GM18858 (cell line): ENCODE data around the gene ANKRD10.

ENCODE experiments used
- ATAC-seq: cut with Tn5 transposase; IDR thresholded peaks from one replicate; pipeline ENCODE4 v1.9.1; 2021; ENCODE audit not compliant: unreplicated experiment

ANKRD10 gene

DNA sequence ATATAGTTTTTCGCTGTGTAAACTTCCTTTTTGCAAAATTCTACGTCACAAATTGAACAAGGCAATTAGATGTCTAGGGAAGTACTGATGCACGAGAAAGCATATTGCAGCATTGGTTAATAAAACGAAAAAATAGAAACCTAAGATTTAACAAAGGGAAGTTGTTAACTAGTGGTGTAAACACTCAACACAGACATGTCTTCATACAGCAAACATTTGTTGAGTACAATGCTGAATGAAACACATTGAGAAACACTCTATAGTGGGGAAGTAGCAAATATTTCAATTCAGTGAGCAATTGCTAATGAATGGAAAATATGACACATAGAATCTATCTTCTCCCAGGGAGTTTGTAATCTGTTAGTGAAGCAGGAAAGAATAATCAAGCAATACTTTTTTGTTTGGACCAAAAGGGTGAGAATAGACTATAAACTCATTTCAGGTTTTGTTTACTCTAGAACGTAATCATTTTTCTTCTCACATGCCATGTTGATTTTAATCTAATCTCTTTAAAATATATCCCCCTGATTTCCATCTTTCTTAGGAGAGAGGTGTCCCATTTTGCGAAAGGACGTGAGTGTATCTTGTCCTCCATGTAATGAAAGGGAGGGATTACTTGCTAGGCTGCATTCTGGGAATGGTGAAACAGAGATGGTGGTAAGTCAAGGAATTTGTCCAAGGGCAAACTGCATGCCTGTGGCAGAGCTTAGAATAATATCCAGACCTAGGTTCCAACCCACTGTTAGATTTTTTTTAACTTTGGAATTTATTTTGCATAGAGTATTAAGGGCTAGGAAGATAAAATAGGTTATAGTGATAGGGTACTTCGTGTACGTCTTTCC, 1.7 kb upstream of the ANKRD10 start:
- ATAC-seq, result no peak

DNA sequence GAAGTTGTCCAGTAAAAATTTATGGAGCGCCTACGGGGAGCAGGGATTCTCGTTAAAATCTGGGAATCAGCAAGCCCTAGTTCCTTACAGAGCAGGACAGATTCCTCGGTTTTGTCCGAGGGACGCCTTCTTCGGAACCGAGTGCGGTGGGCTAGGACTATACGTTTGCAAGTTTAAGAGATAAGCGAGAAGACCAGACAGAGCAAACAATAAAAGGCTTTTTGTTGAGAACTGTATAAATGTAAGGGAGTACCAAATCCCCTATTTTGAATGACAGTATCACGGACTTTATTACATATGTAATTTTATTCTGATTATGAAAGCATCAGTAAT, 971 bp upstream of the ANKRD10 start:
- ATAC-seq, result no peak

DNA sequence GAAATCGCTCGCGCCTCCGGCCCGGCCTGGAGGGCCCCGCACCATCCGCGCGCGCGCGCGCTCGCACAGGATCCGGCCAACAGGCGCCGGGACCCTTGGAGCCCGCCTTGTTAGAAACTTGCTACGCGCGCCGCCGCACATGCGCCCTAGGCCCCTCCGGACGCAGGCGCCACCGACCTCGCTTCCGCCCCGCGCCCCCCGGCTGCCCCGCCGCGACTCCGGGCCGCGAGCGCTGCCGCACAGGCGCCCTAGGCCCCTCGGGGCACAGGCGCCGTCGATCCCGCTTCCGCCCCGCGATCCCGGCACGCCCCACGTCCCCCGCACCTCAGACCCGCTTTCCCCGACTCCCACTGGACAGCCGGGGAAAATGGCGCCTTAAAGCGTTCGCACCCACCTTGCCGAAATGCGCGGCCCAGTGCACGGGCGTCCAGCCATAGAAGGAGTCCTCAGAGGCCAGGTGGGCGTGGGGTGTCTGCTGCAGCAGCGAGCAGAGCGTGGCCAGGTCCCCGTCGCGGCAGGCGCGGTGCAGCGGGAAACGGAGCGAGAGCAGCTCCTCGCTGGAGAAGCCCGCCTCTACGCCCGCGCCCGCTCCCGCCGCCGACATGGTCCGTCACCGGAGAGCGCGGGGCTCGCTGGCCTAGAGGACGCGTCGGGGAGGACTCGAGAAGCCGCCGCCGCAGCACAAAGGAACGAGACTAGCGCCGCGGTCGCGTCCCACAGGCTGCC, 375 bp downstream of the ANKRD10 start:
- peak; percentile 25 for ATAC-seq

DNA sequence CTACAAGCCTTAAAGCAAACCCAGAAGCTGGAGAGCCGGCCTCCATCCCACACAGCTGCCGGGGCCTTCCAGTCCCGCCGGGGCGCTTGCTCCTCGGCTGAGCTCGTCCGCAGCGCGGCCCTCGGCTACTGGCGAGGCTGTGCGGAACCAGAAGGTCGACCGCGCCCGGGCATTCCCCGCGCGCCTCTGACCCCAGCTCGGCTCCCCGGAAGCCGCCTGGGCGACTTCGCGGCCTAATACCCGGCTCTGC, 863 bp downstream of the ANKRD10 start:
- ATAC-seq, result no peak

DNA sequence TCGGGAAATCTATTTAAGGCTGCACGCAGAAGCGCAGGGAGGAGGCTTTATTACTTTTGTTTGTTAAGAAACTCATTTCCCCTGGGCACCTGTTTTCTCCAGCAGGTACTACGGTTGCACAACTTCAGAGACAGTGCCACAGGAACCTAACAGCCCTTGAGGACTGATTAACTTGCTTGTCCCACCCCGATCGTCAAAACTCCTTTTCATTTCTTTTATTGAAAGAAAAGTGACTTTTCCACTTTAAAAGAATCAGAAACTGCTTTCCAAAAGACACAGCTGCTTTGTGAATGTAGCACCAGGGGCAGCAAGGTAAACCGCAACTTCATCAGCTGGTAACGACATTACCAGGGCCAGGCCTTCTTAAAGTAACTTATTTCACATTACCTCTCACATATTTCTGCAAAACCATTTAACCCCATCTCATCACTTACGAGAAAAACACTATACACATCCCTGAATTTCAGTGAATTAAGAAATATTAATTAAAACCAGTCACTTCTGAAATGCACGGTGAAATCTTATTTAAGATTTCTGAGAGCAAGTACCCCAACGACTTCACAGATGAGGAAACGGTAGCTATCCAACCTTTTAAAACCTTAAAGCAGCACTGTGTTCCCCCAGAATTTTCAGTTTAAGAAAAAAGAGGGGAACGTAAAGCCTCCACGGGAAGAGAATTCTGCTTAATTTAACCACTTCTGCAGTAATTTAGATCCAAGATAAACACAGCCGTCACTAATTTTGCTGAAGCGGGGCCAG, 1.4 kb downstream of the ANKRD10 start:
- no peak for ATAC-seq

DNA sequence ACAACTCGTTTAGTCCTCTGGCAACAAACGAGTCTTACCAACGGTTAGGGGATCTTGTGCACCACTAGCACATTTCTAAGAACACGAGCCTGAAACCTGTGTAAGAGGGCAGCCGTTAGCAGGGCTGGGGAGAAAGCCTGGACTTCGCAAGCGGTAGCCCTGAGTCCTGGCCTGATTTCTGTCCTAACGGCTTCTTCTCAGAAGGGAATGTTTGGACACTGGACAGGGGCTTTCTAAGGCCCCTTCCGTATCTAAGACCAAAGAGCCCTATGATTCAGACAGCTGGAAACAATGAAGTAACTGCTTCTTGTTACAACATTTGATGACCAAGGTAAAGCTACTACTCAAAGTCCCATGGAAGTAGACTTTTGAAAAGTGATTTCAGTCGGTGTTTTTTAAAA, 2.2 kb downstream of the ANKRD10 start:
- ATAC-seq, result no peak

DNA sequence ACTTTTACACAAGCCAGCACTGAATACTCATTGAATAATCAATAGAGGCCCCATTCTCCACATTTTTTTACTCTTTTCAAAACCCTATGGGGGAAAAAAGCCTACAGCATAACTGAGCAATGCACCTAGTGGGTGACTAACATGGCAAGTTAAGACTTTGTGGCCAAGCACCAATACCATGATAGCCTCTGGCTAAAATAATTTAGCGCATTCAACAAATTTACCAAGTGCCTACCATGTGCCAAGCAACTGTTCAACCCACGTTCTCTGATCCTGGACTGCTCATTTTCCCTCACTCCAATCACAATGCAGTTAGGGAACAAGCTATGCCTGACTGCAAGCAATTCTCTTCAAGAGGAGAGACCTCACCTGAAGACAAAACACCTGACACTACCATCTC, 3.0 kb downstream of the ANKRD10 start:
- no peak for ATAC-seq

DNA sequence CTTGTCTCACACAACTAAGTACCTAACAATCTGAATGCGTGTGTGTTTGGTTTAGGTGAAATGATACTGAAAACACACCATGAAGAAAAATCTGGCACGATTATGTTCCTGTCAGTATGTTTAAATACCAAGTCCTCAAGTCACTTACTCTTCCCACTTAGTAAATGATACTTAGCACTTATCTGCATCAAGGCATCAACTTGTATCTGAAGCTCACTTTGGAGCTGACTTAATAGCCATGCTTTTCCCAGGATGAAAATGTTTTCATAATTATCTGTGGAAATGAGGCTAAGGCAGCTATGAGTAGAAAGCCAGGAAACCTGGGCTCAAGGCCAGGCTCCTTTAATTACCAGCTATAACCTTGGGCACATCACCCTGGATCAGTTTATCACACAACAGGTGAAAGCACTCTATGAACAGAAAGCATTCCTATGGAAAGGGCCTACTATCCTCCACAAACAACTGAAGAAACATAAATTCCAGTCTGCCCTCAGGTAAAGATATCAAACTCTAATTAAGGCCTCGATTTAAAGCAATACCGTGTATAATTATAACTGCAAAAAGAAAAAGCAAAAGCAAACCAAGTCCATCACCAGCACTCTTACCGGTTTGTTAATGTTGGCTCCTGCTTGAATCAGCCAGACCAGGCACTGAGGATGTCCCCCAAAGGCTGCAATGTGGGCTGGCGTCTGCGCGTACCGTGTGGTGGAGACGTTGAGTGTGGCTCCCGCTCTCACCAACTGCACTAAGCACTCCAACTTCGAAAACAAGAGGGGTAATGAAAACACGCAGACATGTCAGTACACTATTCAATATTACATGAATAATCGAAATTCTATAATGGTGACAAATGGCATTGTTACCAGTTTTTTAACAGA, 4.6 kb downstream of the ANKRD10 start:
- ATAC-seq, result no peak

DNA sequence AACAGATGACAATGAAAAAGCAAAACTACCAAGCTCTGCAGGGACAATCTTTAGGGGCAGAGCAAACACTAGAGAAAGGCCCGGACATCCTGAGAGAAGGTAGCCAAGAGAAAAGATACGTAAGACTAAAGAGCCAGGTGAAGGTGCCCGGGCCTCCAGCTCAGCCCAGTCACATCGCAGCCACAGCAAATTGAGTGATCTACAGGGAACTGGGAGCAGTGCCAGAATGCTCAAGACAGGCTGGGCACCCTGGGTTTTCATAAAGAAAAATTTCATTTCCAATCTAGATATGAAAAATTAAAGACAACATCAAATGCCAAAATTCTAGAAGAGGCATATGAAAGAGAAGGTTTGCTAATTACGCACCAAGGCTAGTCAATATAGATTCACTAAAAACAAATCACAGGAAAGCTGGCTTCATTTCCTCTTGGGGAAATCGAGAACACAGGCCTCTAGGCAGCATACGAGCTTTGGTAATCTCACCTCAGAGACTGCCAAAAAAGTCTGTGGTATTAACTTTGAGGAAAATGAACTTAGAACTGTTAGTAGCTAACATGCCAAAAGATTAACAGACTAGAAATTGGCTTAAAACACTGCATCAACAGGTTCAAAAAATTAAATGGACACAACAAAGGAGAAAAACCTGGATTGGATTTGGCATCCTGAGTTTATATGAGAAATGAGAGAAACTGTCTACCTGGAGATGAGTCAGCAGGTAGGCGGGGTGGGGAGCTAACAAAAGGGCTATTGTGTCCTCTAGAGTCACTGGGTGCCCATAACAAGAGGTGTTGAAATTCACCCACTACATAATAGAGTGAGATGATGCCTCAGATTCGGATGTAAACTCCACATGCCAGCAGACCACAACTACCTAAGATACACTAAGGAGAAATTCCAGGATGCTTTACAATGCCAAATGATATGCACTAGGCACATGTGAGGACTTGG, 6.6 kb downstream of the ANKRD10 start:
- no peak for ATAC-seq

DNA sequence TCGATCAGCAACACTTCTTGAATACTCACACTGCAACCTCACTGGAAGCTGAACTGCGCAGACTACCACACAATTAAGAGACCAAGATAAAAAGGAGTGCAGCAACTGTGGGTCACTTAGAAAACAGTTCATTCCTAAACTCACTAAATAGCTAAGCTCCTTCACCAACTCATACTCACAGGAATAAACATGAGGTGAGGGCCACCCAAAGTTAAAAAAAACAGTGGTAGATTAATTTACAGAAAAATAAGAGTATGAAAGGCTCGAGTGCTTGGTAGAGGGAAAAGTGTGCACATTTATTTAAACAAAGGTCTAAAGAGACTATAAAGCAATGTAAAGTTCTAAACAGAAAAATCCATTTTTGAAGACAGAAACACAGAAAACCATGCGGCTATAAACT, 7.6 kb downstream of the ANKRD10 start:
- ATAC-seq, result no peak

DNA sequence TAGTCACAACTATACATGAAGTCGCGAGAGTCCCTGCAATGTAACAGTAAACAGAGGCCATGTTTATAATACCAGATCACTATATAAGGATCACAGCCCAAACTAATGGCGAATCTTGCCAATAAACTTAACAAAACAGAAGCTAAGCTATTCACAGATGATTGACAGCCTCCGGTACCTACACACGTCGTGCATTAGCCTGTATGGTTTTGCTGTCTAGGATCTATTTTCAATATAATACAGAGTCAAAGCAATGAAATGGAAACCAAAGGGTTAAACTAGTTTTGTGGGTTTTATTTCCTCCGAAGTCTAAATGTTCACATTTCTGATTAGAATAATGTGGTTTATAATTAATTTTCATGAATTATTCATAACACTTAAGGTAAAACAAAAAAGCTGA, 10.1 kb downstream of the ANKRD10 start:
- ATAC-seq, result no peak

DNA sequence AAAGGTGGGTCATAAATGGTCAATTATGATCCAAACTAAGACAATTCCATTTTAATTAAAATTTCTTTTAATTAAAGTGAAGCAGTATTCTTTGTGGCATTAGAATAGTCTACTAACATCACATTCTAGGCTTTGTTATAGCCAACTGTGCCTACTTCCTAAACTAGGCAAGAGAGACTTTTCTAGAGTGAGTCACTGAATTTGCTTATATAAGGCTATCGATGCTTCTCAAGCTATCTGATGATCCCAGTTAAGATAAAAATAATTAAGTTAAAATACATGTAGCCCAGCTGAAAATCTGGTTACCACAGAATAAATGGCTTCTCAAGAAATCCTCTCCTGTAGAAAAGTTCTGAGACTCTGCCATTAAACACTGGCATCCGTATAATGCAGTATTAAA, 12.5 kb downstream of the ANKRD10 start:
- ATAC-seq, result no peak

DNA sequence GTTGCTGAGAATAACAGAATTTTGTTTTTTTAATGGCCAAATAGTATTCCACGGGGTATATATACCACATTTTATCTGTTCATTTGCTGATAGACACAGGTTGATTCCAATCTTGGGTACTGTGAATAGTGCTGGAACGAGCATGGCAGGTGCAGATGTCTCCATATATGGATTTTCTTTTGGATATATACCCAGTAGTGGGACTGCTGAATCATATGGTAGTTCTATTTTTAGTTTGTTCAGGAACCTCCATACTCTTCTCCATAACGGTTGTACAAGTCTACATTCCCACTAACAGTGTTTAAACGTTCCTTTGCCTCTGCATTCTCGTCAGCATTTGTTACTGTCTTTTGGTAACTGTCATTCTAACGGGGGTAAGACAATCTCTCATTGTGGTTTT, 17.3 kb downstream of the ANKRD10 start:
- ATAC-seq, result no peak

DNA sequence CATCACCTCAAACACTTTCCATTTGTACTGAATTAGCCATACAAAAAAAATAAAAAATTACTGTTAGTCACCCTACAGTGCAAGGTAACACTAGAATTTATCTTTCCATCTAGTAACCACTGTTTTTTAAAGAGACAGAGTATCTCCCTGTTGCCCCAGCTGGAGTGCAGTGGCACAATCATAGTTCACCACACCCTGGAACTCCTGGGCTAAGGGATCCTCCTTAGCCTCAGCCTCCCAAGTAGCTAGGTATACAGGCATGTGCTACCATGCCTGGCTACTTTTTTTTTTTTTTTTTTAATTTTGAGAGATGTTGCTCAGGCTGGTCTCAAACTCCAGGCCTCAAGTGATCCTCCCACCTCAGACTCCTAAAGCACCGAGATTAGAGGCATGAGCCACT, 17.9 kb downstream of the ANKRD10 start:
- ATAC-seq, result no peak

DNA sequence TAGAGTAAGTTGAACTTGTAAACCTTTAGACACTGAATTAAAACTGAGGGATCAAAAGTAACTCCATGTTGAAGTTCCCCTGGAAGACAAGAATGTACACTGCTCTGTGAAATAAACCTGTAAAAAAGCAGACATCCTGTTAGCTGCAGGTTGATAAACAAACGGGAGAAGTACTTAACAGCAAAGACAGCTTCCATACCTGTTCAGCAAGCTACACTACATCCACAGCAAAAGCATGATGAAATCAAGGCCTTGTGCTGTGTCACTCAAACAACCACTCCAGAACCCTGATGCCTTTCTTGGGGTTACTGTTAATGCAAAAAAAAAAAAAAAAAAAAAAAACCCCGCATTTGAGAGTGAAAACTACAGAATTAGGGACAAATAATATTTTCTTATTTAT, 20.8 kb downstream of the ANKRD10 start:
- ATAC-seq, result no peak

DNA sequence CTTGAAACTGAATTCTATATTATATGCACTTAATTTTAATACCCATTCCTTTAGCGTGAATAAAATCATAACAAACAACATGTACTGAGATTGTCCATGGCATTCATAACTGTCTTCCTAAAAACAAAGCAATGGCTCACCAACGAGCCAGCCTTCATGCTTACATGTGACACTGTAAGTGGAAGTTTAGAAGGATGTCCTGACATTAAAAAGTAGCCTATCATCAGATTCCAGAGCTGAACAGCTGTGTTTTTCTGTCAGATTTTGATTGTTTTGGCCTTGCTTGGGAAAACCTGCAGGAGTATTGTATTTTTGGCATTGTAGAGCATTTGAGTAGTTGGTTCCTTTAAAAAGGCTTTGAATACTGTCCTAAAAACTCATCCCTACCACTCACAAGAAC, 21.3 kb downstream of the ANKRD10 start:
- no peak for ATAC-seq

DNA sequence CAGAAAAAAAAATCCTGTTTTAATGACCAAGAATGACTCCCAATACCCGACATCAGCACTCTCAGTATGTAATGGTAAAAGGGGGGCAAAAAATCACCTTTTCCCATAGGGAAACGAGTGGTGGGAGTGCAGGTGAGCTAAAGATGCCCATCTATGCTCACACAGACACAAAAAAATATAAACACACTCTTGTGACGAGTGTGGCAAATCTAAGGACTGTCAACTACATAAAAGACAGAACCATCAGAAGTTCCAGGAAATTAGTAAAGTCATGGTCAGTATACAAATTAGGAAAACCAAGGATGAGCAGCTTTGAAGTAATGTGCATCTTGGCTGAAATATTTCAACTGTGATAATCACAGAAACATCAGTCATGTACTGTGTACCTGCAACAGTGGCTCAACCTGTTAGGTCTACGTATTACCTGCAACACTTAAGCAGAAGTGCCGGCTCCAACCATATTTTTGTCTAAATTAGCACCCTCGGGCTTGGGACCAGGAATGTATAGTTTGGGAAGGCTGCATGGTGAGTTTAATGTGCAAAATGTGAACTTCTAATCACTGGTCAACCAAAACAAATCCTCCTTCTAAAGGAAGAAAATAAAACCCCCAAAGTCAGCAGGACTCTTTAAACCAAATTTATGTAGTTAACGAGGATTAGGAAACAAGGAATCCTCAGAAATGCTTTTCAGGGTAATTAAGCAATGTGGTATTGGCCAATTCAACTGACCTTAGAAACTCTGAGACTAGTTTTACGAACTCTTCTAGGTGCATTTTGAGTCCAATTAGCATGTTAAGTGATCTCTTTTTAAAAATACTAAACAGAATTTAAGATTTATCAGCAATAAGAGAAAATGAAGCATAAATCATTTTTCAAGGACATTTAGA, 24.3 kb downstream of the ANKRD10 start:
- no peak for ATAC-seq

DNA sequence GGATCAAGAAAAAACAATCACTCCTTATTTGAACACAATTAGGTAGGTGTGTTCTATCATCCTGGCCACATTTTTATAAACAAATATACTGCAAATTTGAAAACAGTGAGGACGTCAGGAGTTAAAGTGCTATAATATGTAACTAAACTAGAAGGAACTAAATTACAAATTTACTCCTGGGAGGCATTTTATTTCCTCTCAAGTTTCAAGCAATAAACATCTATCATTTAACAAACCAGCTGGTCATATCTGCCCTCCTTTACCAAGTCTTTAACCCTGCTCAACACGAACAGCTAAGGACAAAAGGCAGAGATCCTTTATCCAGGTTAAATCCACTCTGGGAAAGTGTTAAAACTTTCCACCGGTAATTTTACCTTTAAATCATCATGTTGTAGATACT, 26.5 kb downstream of the ANKRD10 start:
- ATAC-seq, result no peak
